ENCODE results near the gene VTN. TPM values are rescaled to one million over a fixed set of nuclear protein-coding genes. Genes with fewer than 3 reads are reported as not detected.

Gene VTN, protein sequence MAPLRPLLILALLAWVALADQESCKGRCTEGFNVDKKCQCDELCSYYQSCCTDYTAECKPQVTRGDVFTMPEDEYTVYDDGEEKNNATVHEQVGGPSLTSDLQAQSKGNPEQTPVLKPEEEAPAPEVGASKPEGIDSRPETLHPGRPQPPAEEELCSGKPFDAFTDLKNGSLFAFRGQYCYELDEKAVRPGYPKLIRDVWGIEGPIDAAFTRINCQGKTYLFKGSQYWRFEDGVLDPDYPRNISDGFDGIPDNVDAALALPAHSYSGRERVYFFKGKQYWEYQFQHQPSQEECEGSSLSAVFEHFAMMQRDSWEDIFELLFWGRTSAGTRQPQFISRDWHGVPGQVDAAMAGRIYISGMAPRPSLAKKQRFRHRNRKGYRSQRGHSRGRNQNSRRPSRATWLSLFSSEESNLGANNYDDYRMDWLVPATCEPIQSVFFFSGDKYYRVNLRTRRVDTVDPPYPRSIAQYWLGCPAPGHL
- polyA plus RNA-seq, result not detected in 2 replicates

DNA sequence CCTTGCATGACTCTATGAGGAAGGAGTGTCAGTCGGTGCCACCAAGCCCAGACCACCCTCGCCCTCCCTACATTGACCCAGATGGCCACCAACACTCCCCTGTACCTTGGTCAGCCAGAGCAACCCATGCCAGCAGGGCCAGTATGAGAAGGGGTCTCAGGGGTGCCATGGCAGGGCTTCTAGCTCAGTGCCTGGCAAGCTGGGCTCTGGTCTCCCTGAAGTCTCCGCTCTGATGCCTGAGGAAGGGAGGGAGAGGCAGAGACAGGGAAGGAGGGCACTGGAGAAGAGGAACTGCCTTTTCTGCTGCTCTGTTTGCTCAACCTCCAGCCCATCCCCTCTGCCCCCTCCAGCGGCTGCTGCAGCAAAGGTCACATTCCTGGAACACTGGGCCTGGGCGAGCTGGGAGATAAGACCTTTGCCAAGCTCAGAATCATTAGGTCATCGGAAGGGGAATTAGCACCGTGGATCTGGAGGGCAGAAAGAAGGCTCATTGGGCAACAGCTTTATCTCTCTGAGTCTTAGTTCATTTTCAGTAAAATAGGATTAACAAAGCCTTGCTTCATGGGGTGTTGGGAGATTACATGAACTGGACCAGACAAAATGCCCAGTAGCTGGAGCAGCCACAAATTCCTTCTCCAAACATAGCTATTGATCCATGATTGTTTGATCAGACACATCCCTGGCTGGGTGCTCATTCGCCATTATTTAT lies at the start of gene VTN:
TSS of gene VTN (minus strand) at position 273 of the 709 bp plus-strand sequence. CDS start at position 169, 104 bp downstream.

GRCh38 chr17:28405632-28406472 lies 35.7 kb upstream of the VTN start, which contains the start of gene SLC46A1:
Gene SLC46A1 (minus strand): TSS chr17:28406212. CDS start chr17:28406114, 98 bp downstream.

DNA sequence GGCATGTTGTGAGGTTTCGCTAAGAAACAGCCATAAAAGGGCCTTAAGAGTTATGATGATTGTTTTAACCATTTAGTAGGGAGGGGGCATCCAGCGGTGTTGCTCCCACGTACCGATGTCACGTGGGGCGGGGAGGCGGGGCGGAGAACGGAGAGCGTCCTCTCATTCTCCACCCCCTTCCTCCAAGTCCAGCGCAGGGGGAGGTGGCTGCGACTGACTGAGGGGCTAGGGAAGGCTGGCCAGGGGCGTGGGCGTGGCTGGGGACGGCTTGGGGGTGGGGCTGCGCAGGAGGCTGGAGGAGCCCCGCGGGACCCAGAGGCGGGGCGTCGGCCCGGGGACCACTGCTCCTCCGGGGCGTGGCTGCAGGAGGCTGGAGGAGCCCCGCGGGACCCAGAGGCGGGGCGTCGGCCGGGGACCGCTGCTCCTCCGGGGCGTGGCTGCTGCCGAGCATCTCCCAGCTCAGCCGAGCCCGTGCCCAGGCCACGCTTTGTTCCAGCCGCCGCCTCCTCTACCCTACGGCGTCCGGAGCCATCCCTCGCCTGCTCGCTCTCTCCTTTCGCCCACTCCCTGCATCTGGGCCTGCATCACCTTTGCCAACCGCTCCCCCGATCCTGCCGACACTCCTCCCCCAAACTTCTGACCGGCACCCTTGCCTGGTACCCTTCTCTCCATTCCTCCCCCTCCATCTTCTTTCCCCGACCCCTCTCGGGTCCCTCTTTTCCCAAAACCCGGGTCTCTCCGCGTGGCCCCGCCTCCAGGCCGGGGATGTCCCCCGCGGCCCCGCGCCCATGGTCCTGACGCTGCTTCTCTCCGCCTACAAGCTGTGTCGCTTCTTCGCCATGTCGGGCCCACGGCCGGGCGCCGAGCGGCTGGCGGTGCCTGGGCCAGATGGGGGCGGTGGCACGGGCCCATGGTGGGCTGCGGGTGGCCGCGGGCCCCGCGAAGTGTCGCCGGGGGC lies 1.4 kb upstream of the VTN start, which contains the start of gene SARM1:
TSS of gene SARM1 (plus strand) at position 450 of the 958 bp plus-strand sequence. CDS start at position 789, 339 bp downstream.

DNA sequence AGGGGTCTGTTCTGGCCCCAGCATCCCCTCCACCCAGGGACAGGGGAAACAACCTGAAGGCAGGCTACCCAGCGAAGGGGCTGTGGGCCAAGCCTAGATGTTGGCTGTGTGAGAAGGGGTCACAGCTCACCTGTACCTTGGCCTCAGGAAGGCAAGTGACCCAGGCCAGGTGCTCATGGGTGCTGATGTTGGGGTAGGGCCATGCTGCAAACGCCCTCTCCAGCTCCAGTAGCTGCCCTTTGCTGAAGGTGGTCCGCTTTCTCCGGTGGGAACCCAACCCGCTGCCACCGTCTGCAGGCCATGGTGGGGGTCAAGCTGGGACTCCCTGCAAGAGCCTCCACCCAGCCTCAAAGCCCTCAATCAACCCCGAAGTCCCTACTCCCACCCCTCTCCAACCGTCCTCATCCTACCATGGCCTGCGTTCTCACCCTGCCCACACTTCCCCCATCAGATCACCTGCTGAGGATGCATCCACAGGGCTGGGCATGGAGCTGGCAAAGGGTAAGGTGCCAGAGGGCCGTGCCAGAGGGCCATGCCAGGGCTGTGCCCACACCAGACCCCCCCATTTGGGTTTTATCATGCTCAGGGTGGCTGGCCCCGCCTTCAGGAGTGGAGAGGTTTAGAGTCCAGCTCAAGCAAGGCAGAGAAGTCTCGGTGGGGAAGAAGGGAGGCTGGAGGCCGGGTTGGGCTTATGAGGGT lies 5.3 kb downstream of the VTN start, which contains the start of gene SEBOX:
TSS of gene SEBOX (minus strand) at position 535 of the 699 bp plus-strand sequence. CDS start at position 487, 48 bp downstream.

GRCh38 chr17:28357061-28357900 lies 12.8 kb downstream of the VTN start, which contains the start of gene POLDIP2:
Gene POLDIP2 (minus strand): TSS chr17:28357527. CDS start chr17:28357448, 79 bp downstream.

GRCh38 chr17:28335201-28335958 lies 34.7 kb downstream of the VTN start, which contains the start of the genes IFT20 and TNFAIP1:
Gene IFT20 (minus strand): TSS chr17:28335472. CDS start chr17:28331985, 3,487 bp downstream.
Gene TNFAIP1 (plus strand): TSS chr17:28335761. CDS start chr17:28339522, 3,761 bp downstream.

DNA sequence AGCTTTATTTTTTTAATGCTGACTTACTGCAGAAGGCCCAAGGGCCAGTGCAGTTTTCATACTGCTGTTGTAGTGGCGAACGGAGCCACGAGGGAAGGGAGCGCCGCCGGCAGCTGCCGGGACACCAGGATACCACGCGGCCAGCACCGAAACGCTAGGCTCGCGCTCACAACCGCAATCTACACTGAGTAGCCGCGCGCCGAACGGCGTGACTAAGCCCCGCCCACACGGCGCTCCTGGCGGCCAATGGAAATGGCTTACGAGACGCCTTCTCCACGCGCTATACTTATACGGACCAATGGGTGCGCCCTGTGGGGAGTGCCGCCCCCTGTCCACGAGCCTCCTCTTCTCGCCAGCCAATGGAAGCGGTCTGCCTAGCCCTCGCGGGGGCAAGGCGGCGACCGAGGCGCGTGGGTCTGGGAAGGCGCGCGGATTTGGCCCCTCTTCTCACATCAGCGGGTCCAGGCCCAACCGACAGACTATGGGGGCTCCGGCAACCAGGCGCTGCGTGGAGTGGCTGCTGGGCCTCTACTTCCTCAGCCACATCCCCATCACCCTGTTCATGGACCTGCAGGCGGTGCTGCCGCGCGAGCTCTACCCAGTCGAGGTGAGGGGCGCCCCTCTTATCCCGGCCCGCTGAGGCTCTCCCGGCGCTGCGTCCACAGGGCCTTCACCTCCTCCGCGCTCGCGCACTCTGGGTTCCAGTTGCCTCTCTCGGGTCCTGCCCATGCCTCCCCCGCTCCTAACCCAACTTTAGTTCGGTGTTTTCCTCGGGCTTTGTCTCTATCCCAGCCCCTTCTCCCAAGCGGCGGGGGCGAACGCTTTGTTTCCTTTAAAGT lies 51.1 kb downstream of the VTN start, which contains the start of gene TMEM97:
TSS of gene TMEM97 (plus strand) at position 442 of the 839 bp plus-strand sequence. CDS start at position 482, 40 bp downstream.

Other genes with a start within 250 kb of the VTN start
- 27.8 and 29.2 TPM in 2 replicates for gene TMEM97, start 51.1 kb downstream of the VTN start, polyA plus RNA-seq
- gene IFT20, start 34.8 kb downstream of the VTN start, polyA plus RNA-seq, result 58.0 and 84.5 TPM in 2 replicates
- 9.6 and 14.1 TPM in 2 replicates for gene TNFAIP1, start 34.5 kb downstream of the VTN start, polyA plus RNA-seq
- 15.2 and 17.8 TPM in 2 replicates for gene POLDIP2, start 12.8 kb downstream of the VTN start, polyA plus RNA-seq
- gene SEBOX, start 5.1 kb downstream of the VTN start, polyA plus RNA-seq, result not detected in 2 replicates
- 0.22 and 3.2 TPM in 2 replicates for gene SARM1, start 1.4 kb upstream of the VTN start, polyA plus RNA-seq
- gene SLC46A1, start 35.9 kb upstream of the VTN start, polyA plus RNA-seq, result 6.7 and 17.2 TPM in 2 replicates
- not detected in 2 replicates for gene SLC13A2, start 103.3 kb upstream of the VTN start, polyA plus RNA-seq
- not detected in 2 replicates for gene FOXN1, start 136.0 kb upstream of the VTN start, polyA plus RNA-seq
- gene UNC119, start 182.3 kb upstream of the VTN start, polyA plus RNA-seq, result 12.3 and 30.0 TPM in 2 replicates
- 60.9 and 88.9 TPM in 2 replicates for gene PIGS, start 201.2 kb upstream of the VTN start, polyA plus RNA-seq
- gene ALDOC, start 206.6 kb upstream of the VTN start, polyA plus RNA-seq, result 19,909 and 22,599 TPM in 2 replicates
- 202 and 262 TPM in 2 replicates for gene SPAG5, start 228.7 kb upstream of the VTN start, polyA plus RNA-seq
- gene RSKR, start 243.9 kb upstream of the VTN start, polyA plus RNA-seq, result 9.8 and 10.9 TPM in 2 replicates